K562 (cell line): Measurements from ENCODE around the gene TNIK. TPM values are rescaled to one million over a fixed set of nuclear protein-coding genes. Genes with fewer than 3 reads are reported as not detected.

Experiments used
- ATAC-seq: fragments of 200-7000 bp; cut with Tn5 transposase; 3 replicates; pipeline ENCODE4 v1.9.1; 2020; ENCODE audit warnings: moderate library complexity
- BruUV-seq: library from RNA; stranded (reverse); fragments of 400-500 nt; replicated peaks from 2 replicates; lab custom pipeline; 2021; lab: Mats Ljungman, UMichigan
- CTCF ChIA-PET: fragments of 300-600 bp; formaldehyde crosslinking; extraction: SDS; loops from one replicate; lab custom pipeline; 2021; ENCODE audit warnings: low intra/inter-chr PET ratio; lab: Yijun Ruan, JAX
- POLR2A ChIA-PET: fragments of 300-600, 350-650 bp; sonication (Branson Sonifier 250); formaldehyde crosslinking; extraction: SDS; loops from one replicate; lab custom pipeline; 2021; ENCODE audit warnings: antibody characterized with exemption, inconsistent platforms; lab: Yijun Ruan, JAX
- DNase-seq, 4 experiments: peaks; one replicate each; pipeline versions ENCODE4 v3.0.0 to v3.0.0-alpha.2; 2011 to 2018; ENCODE audit warnings: low spot score in 3 of 4, mixed read lengths in 3 of 4; ENCODE audit errors: extremely low read depth in 1 of 4
- FAIRE-seq: peaks from 2 replicates; lab custom pipeline; 2011; peaks lifted over from hg19 to GRCh38; lab: Jason Lieb, UNC
- H2AFZ ChIP-seq: 2 replicates; pipeline ENCODE4 v1.6.0; 2011; ENCODE audit warnings: low read depth, low read length, control low read depth, inconsistent platforms
- H3K27ac ChIP-seq: fragments of 200-600 bp; 3 replicates; pipeline ENCODE4 v1.8.0; 2011; ENCODE audit warnings: low read depth, mild to moderate bottlenecking, control low read depth, inconsistent platforms, low read length, moderate library complexity, mixed read lengths; ENCODE audit errors: extremely low read depth
- H3K27me3 ChIP-seq, 2 experiments: fragments of 300-600 bp in 1 of 2; 2 replicates in 1 of 2; 3 replicates in 1 of 2; pipeline versions ENCODE4 v1.6.0 to v1.8.0; 2011; ENCODE audit warnings: inconsistent platforms in 2 of 2, low read length in 2 of 2, mild to moderate bottlenecking in 1 of 2, mixed read lengths in 1 of 2, moderate library complexity in 1 of 2; ENCODE audit not compliant: control insufficient read depth in 2 of 2, insufficient read depth in 2 of 2
- H3K36me3 ChIP-seq: fragments of 300-600 bp; 3 replicates; pipeline ENCODE4 v1.8.0; 2011; ENCODE audit warnings: mild to moderate bottlenecking, low read length, inconsistent platforms; ENCODE audit not compliant: control insufficient read depth, insufficient read depth
- H3K4me1 ChIP-seq, 2 experiments: fragments of 200-600 bp in 1 of 2; replicated peaks in 1 of 2; 2 replicates in 1 of 2; 3 replicates in 1 of 2; pipeline versions ENCODE4 v1.5.1 to v1.8.0; 2011; ENCODE audit warnings: inconsistent platforms in 2 of 2, low read length in 2 of 2, mild to moderate bottlenecking in 1 of 2, mixed read lengths in 1 of 2, moderate library complexity in 1 of 2; ENCODE audit not compliant: control insufficient read depth in 2 of 2, insufficient read depth in 2 of 2
- H3K4me2 ChIP-seq: 2 replicates; pipeline ENCODE4 v1.6.1; 2011; ENCODE audit warnings: low read length, control low read depth, inconsistent platforms, mixed read lengths; ENCODE audit not compliant: insufficient read depth
- H3K4me3 ChIP-seq: fragments of 200-600 bp; sonication (generic), shearing (Covaris generic); 2 replicates; pipeline ENCODE4 v1.5.1; 2016; ENCODE audit warnings: control low read depth, inconsistent platforms
- H3K79me2 ChIP-seq: fragments of 200-600 bp; 3 replicates; pipeline ENCODE4 v1.8.0; 2011; ENCODE audit warnings: low read length, inconsistent platforms; ENCODE audit not compliant: control insufficient read depth, insufficient read depth
- H3K9ac ChIP-seq, 2 experiments: 2 replicates each; pipeline versions ENCODE4 v1.6.0 to v1.6.1; 2011; ENCODE audit warnings: low read depth in 2 of 2, low read length in 2 of 2, control low read depth in 1 of 2, inconsistent platforms in 1 of 2, mild to moderate bottlenecking in 1 of 2, mixed read lengths in 1 of 2; ENCODE audit not compliant: insufficient read depth in 1 of 2
- H3K9me1 ChIP-seq: one replicate; pipeline ENCODE4 v1.6.0; 2011; ENCODE audit warnings: inconsistent platforms, mild to moderate bottlenecking, low read length, moderate library complexity; ENCODE audit not compliant: control insufficient read depth, insufficient read depth
- H3K9me3 ChIP-seq: replicated peaks from 2 replicates; pipeline ENCODE4 v1.5.1; 2011; ENCODE audit warnings: low read depth, low read length, inconsistent platforms; ENCODE audit not compliant: control insufficient read depth, insufficient read depth
- H4K20me1 ChIP-seq: replicated peaks from 2 replicates; pipeline ENCODE4 v1.6.1; 2011; ENCODE audit warnings: low read length, inconsistent platforms, mixed read lengths; ENCODE audit not compliant: control insufficient read depth, insufficient read depth
- GATAD2B ChIP-seq: fragments of 450-650 bp; IDR thresholded peaks from 2 replicates; pipeline ENCODE4 v1.6.1; 2017; ENCODE audit warnings: mild to moderate bottlenecking, borderline replicate concordance
- HDAC8 ChIP-seq: fragments of 450-650 bp; IDR thresholded peaks from 2 replicates; pipeline ENCODE4 v1.6.1; 2016; ENCODE audit warnings: mild to moderate bottlenecking, missing genetic modification characterization, moderate library complexity, missing compliant biosample characterization
- KLF10 ChIP-seq: fragments of 250-450 bp; sonication (Bioruptor Pico); IDR thresholded peaks from 2 replicates; pipeline ENCODE4 v1.6.1; 2021; ENCODE audit warnings: matching md5 sums
- MAX ChIP-seq: sonication (generic); formaldehyde crosslinking; IDR thresholded peaks from 2 replicates; pipeline ENCODE4 v1.9.0; 2022; ENCODE audit warnings: mild to moderate bottlenecking, missing genetic modification reagents
- RBM15 ChIP-seq: fragments of 200-400 bp; formaldehyde crosslinking; IDR thresholded peaks from 2 replicates; pipeline ENCODE4 v1.6.1; 2018; ENCODE audit warnings: mild to moderate bottlenecking, low read length, moderate library complexity; ENCODE audit not compliant: insufficient read depth
- RFX5 ChIP-seq: IDR thresholded peaks from 2 replicates; pipeline ENCODE4 v1.6.1; 2011; ENCODE audit warnings: low read depth, mild to moderate bottlenecking, improper control_type of control experiment, low read length
- ZNF668 ChIP-seq: fragments of 250-450 bp; sonication (Bioruptor Pico); IDR thresholded peaks from 2 replicates; pipeline ENCODE4 v1.8.0; 2022; ENCODE audit warnings: mild to moderate bottlenecking, inconsistent platforms
- ZZZ3 ChIP-seq: fragments of 450-650 bp; IDR thresholded peaks from 2 replicates; pipeline ENCODE4 v1.6.1; 2016; ENCODE audit warnings: antibody characterized with exemption, mild to moderate bottlenecking, moderate library complexity
- WGBS: fragments of 100-300 bp; shearing (Covaris generic); methylation state at CpG from one replicate; pipeline ENCODE4 v1.1.6; 2016; ENCODE audit warnings: low coverage, mixed read lengths; ENCODE audit not compliant: insufficient coverage; ENCODE audit errors: missing lambda C conversion rate; 5-methylcytosine and 5-hydroxymethylcytosine counted together
- in situ Hi-C: fragments of 300-500 bp; cut with MboI; formaldehyde crosslinking; loops from 4 replicates; pipeline ENCODE4 v1.15.0; 2018; ENCODE audit warnings: inconsistent platforms, mixed read lengths
- intact Hi-C: fragments of 100-400 bp; cut with micrococcal nuclease; formaldehyde crosslinking; loops from 2 replicates; pipeline ENCODE4 v1.14.2; 2022
- polyA plus RNA-seq, 8 experiments: library from polyadenylated mRNA; depleted of rRNA in 4 of 8; stranded (reverse) in 5 of 8; unstranded in 3 of 8; fragments of >200 nt; fragmentation: Nextera tagmentation in 2 of 8; fragmentation: Illumina TruSeq in 1 of 8; extraction: Ambion mirVana in 2 of 8; extraction: Trizol in 1 of 8; gene quantifications; 2 replicates each; pipeline versions ENCODE4 v1.2.1 to v1.2.3, GENCODE V29; 2011 to 2014; ENCODE audit warnings: inconsistent platforms in 1 of 8, missing spikeins in 1 of 8
- total RNA-seq, 7 experiments: library from RNA; depleted of rRNA in 6 of 7; stranded (reverse); fragments of >200 nt in 6 of 7; fragmentation: Illumina TruSeq in 2 of 7; extraction: Trizol in 2 of 7; gene quantifications; 2 replicates each; pipeline versions ENCODE4 v1.2.1 to v1.2.3, GENCODE V29; 2011 to 2021; ENCODE audit warnings: low replicate concordance in 1 of 7
- TF ChIP-seq, protein P1 (sequence below): fragments of 250-450 bp; sonication (Bioruptor Pico); IDR thresholded peaks from 2 replicates; pipeline ENCODE4 v1.6.1; 2021; ENCODE audit warnings: mild to moderate bottlenecking

TNIK gene
- total and polyA plus RNA-seq, 9 of the 15 experiments (the other 6 are each of a cell fraction or from before 2014, with no cell fraction given) = 6.6 to 39.0 (median 24.7) TPM

GRCh38 chr3:171441381-171441780, 18.8 kb downstream of the TNIK start:
- DNase-seq (no peak), ATAC-seq (no peak), FAIRE-seq (no peak)
- Histone ChIP-seq H3K36me3 (no peaks in the 10 kb centered on the region; the same call in 2 of the 3 replicates), H3K27ac (no peak overlapping the region), H3K9me3 (no peaks in the 10 kb centered on the region), H3K9me1 (no peaks in the 10 kb centered on the region), H3K4me1 (peaks cover 13 to 55% of the 10 kb centered on the region in 2 experiments), H4K20me1 (0 out of 2 replicates have a peak, but pooled peaks cover 6% of the 10 kb centered on the region), H3K4me2 (no peak overlapping the region), H3K4me3 (no peak overlapping the region), H2AFZ (no peak overlapping the region), H3K9ac (no peak overlapping the region), H3K27me3 (no peaks in the 10 kb centered on the region), H3K79me2 (peaks cover 74% of the 10 kb centered on the region)
- no TSS peak for BruUV-seq
- ChIA-PET CTCF (no interaction called here), POLR2A (interaction anchor here (1.4 to 5.8 kb wide), 2 partner anchors 13 to 19 kb away, joined by 3 to 30 read pairs; partner anchors contain the start of gene TNIK)
- in situ Hi-C loops = loop anchor here (10.0 kb wide), 1 partner anchor 247 kb away; no protein-coding TSS in a partner anchor
- intact Hi-C loops = no loop called here
- TF ChIP-seq GATAD2B (no peak), ZNF668 (no peak), HDAC8 (tag) (no peak), ZZZ3 (no peak)
- 80% methylated on average over 3 of the region's 3 CpGs for WGBS

DNA sequence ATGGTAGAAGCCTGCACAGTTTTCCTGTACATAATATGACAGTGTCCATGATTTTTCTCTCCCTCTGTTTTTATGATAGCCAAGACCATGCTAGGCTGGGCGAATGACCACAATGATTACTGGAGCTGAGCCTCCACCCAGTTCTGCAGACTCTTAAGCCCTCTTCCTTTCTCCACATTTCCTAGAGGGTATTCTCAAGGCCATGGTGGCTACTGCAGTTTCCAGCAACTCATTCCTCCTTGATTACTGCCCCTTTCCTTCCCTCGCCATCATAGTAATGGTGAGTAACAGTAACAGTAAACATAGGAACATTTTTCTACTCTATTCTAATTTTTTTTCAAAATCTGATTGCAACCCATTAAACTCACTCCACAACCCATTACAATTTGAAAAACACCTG, 20.2 kb downstream of the TNIK start:
- no peaks in the 10 kb centered on the region for H3K9me3 ChIP-seq
- no TSS peak for BruUV-seq
- intact Hi-C loops = no loop called here
- CTCF ChIA-PET = no interaction called here
- H3K9me1 ChIP-seq = no peaks in the 10 kb centered on the region
- no peaks in the 10 kb centered on the region for H3K27me3 ChIP-seq
- peaks cover 71% of the 10 kb centered on the region for H3K79me2 ChIP-seq
- FAIRE-seq (no peak), ATAC-seq (no peak; the same call in 1 of the 3 replicates), DNase-seq (no peak)
- H3K9ac ChIP-seq = no peak overlapping the region
- no peak overlapping the region for H3K4me3 ChIP-seq
- WGBS = 83% methylated on average over 2 of the region's 2 CpGs
- H4K20me1 ChIP-seq = 0 out of 2 replicates have a peak, but pooled peaks cover 6% of the 10 kb centered on the region
- POLR2A ChIA-PET = interaction anchor here (0.7 to 5.8 kb wide), 5 partner anchors 12 to 71 kb away, joined by 3 to 30 read pairs (median 3); partner anchors contain the start of gene TNIK
- no peak overlapping the region for H2AFZ ChIP-seq
- TF ChIP-seq RFX5 = no peak
- TF ChIP-seq, protein P1, sequence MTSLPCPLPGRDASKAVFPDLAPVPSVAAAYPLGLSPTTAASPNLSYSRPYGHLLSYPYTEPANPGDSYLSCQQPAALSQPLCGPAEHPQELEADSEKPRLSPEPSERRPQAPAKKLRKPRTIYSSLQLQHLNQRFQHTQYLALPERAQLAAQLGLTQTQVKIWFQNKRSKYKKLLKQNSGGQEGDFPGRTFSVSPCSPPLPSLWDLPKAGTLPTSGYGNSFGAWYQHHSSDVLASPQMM (CRISPR knock-in tag) = no peak
- no peak for TF ChIP-seq KLF10 (CRISPR knock-in tag)
- no peak for TF ChIP-seq MAX
- no peak for TF ChIP-seq RBM15
- TF ChIP-seq, all 486 proteins: peak for 0
- in situ Hi-C loops = loop anchor here (10.0 kb wide), 1 partner anchor 245 kb away; no protein-coding TSS in a partner anchor
- H3K4me2 ChIP-seq = no peak overlapping the region
- peaks cover 8 to 56% of the 10 kb centered on the region in 2 experiments for H3K4me1 ChIP-seq
- no peak overlapping the region for H3K27ac ChIP-seq
- H3K36me3 ChIP-seq = no peaks in the 10 kb centered on the region; the same call in 2 of the 3 replicates
